Measurements from ENCODE around the gene RNF169. TPM values are rescaled to one million over a fixed set of nuclear protein-coding genes. Genes with fewer than 3 reads are reported as not detected.

The RNF169 gene
- total and polyA plus RNA-seq, 2 of the 13 experiments (the other 11 are each of a cell fraction or from before 2014, with no cell fraction given): 5.3 to 14.2 TPM

- TF ChIP-seq RELA (CRISPR knock-in tag; IDR thresholded peaks at IDR 0.05) (no peak), GATAD1 (CRISPR knock-in tag; IDR thresholded peaks at IDR 0.05) (peak; percentile 34; the same call in 1 of the 2 replicates), HOXA3 (CRISPR knock-in tag; IDR thresholded peaks at IDR 0.05) (peak; percentile 80), ZNF329 (CRISPR knock-in tag; IDR thresholded peaks at IDR 0.05; ENCODE audit: low read depth) (no peak), FOSL2 (CRISPR knock-in tag; IDR thresholded peaks at IDR 0.05) (peak; percentile 26; the same call in 1 of the 2 replicates), ZZZ3 (CRISPR knock-in tag; IDR thresholded peaks at IDR 0.05; ENCODE audit: borderline replicate concordance) (peak; percentile 44; the same call in 1 of the 2 replicates), HNRNPK (IDR thresholded peaks at IDR 0.05; ENCODE audit: low read depth, low read length, poor library complexity, severe bottlenecking) (no peak), ZNF644 (CRISPR knock-in tag; IDR thresholded peaks at IDR 0.05; ENCODE audit: low read depth) (no peak), ZIK1 (CRISPR knock-in tag; IDR thresholded peaks at IDR 0.05; ENCODE audit: borderline replicate concordance, low read depth) (0 out of 2 replicates have a peak, but pooled peaks have one; percentile 35), NFE2L1 (CRISPR knock-in tag; IDR thresholded peaks at IDR 0.05; ENCODE audit: borderline replicate concordance) (no peak), ZNF7 (CRISPR knock-in tag; IDR thresholded peaks at IDR 0.05) (no peak), PBX2 (CRISPR knock-in tag; IDR thresholded peaks at IDR 0.05) (no peak), KDM4B (CRISPR knock-in tag; IDR thresholded peaks at IDR 0.05) (no peak), KAT8 (CRISPR knock-in tag; IDR thresholded peaks at IDR 0.05) (peak; percentile 31; the same call in 1 of the 2 replicates), ZNF883 (CRISPR knock-in tag; IDR thresholded peaks at IDR 0.05; ENCODE audit: not compliant biosample characterization) (peak; percentile 78), ZNF484 (CRISPR knock-in tag; IDR thresholded peaks at IDR 0.05; ENCODE audit: borderline replicate concordance, low read depth) (no peak), ZNF124 (CRISPR knock-in tag; IDR thresholded peaks at IDR 0.05) (peak; percentile 66; the same call in 1 of the 2 replicates), PAXIP1 (CRISPR knock-in tag; conservative IDR thresholded peaks at IDR 0.05) (peak; percentile 38; the same call in 1 of the 2 replicates)
Observed at GRCh38 chr11:74749127-74749964, 697 bp downstream of the RNF169 start (continued).

Data from HepG2 (cell line).